Neural progenitor cell (in vitro differentiated cells): ENCODE results near the gene TMEM39B. TPM values are rescaled to one million over a fixed set of nuclear protein-coding genes. Genes with fewer than 3 reads are reported as not detected.

Experiments
- DNase-seq: peaks from one replicate; pipeline ENCODE4 v3.0.0-alpha.2; 2016; ENCODE audit warnings: low spot score
- H2AFZ ChIP-seq: fragments of 200-600 bp; sonication (generic); replicated peaks from 2 replicates; pipeline ENCODE4 v1.6.1; 2016; ENCODE audit warnings: antibody characterized with exemption
- H3F3A ChIP-seq: fragments of 200-600 bp; sonication (generic); 2 replicates; pipeline ENCODE4 v1.6.1; 2016; ENCODE audit warnings: antibody characterized with exemption, low read depth
- H3K27ac ChIP-seq: fragments of 200-600 bp; sonication (generic); 2 replicates; pipeline ENCODE4 v1.5.1; 2016; ENCODE audit warnings: mild to moderate bottlenecking
- H3K27me3 ChIP-seq: fragments of 200-600 bp; sonication (generic); 2 replicates; pipeline ENCODE4 v1.6.1; 2016; ENCODE audit warnings: mild to moderate bottlenecking, moderate library complexity
- H3K36me3 ChIP-seq: fragments of 200-600 bp; sonication (generic); 2 replicates; pipeline ENCODE4 v1.5.1; 2016
- H3K4me1 ChIP-seq: fragments of 200-600 bp; sonication (generic); 2 replicates; pipeline ENCODE4 v1.6.1; 2016; ENCODE audit warnings: mixed run types
- H3K4me2 ChIP-seq: fragments of 200-600 bp; sonication (generic); 2 replicates; pipeline ENCODE4 v1.6.1; 2016
- H3K4me3 ChIP-seq: fragments of 200-600 bp; sonication (generic); 2 replicates; pipeline ENCODE4 v1.5.1; 2016
- H3K79me2 ChIP-seq: fragments of 200-600 bp; sonication (generic); 2 replicates; pipeline ENCODE4 v1.6.1; 2016; ENCODE audit warnings: low read depth
- H3K9ac ChIP-seq: fragments of 200-600 bp; sonication (generic); 2 replicates; pipeline ENCODE4 v1.6.1; 2016
- H3K9me3 ChIP-seq: fragments of 200-600 bp; sonication (generic); 2 replicates; pipeline ENCODE4 v1.5.1; 2016; ENCODE audit warnings: low read depth
- H4K20me1 ChIP-seq: fragments of 200-600 bp; sonication (generic); 2 replicates; pipeline ENCODE4 v1.6.1; 2016; ENCODE audit warnings: low read depth
- H3K27ac Mint-ChIP-seq: 3 replicates; pipeline ENCODE4 v1.8.0; 2021; ENCODE audit warnings: mixed read lengths
- H3K27me3 Mint-ChIP-seq: 2 replicates; pipeline ENCODE4 v1.8.0; 2022; ENCODE audit warnings: low read depth, mild to moderate bottlenecking, inconsistent platforms, moderate library complexity, mixed read lengths; ENCODE audit not compliant: insufficient read depth
- H3K36me3 Mint-ChIP-seq: 3 replicates; pipeline ENCODE4 v1.8.0; 2021; ENCODE audit warnings: mixed read lengths
- H3K4me1 Mint-ChIP-seq: 3 replicates; pipeline ENCODE4 v1.8.0; 2021; ENCODE audit warnings: mixed read lengths
- H3K4me3 Mint-ChIP-seq: 3 replicates; pipeline ENCODE4 v1.8.0; 2021; ENCODE audit warnings: mild to moderate bottlenecking, moderate library complexity, mixed read lengths
- H3K9me3 Mint-ChIP-seq: 3 replicates; pipeline ENCODE4 v1.8.0; 2020; ENCODE audit warnings: mixed read lengths
- CTCF ChIP-seq: fragments of 200-600 bp; sonication (generic); IDR thresholded peaks from 2 replicates; pipeline ENCODE4 v1.5.1; 2017; ENCODE audit warnings: antibody characterized with exemption, mild to moderate bottlenecking
- EZH2 ChIP-seq: fragments of 200-600 bp; sonication (generic); IDR thresholded peaks from 2 replicates; pipeline ENCODE4 v1.6.1; 2017; ENCODE audit warnings: antibody characterized with exemption, mild to moderate bottlenecking, moderate library complexity
- EZH2phosphoT487 ChIP-seq: fragments of 200-600 bp; sonication (generic); IDR thresholded peaks from 2 replicates; pipeline ENCODE4 v1.6.1; 2017; ENCODE audit warnings: antibody characterized with exemption
- total RNA-seq: library from RNA; depleted of rRNA; stranded (reverse); fragments of >200 nt; gene quantifications from 2 replicates; pipeline ENCODE4 v1.2.3, GENCODE V29; 2015; ENCODE audit warnings: low replicate concordance

TMEM39B gene
- total RNA-seq, 1 donor from 2014 or later = 2.3 TPM

GRCh38 chr1:32048440-32048839, 24.3 kb upstream of the TMEM39B start:
- Histone ChIP-seq H3K27ac (no peak overlapping the region), H2AFZ (no peak overlapping the region), H3K4me1 (no peaks in the 10 kb centered on the region), H4K20me1 (peaks cover 30% of the 10 kb centered on the region), H3K27me3 (no peaks in the 10 kb centered on the region), H3K9me3 (no peaks in the 10 kb centered on the region), H3K4me2 (no peak overlapping the region), H3K36me3 (peaks cover 17% of the 10 kb centered on the region), H3K4me3 (no peak overlapping the region), H3K9ac (no peak overlapping the region), H3F3A (peaks cover 11% of the 10 kb centered on the region), H3K79me2 (peaks cover 5% of the 10 kb centered on the region)
- no peaks in the 10 kb centered on the region for H3K4me1 Mint-ChIP-seq
- H3K36me3 Mint-ChIP-seq = peaks cover 35% of the 10 kb centered on the region
- no peaks in the 10 kb centered on the region for H3K9me3 Mint-ChIP-seq
- no peak for DNase-seq
- no peak overlapping the region for H3K4me3 Mint-ChIP-seq
- no peak overlapping the region for H3K27ac Mint-ChIP-seq
- no peak for TF ChIP-seq EZH2phosphoT487
- TF ChIP-seq CTCF = no peak
- no peak for TF ChIP-seq EZH2
- peaks cover 2% of the 10 kb centered on the region for H3K27me3 Mint-ChIP-seq

DNA sequence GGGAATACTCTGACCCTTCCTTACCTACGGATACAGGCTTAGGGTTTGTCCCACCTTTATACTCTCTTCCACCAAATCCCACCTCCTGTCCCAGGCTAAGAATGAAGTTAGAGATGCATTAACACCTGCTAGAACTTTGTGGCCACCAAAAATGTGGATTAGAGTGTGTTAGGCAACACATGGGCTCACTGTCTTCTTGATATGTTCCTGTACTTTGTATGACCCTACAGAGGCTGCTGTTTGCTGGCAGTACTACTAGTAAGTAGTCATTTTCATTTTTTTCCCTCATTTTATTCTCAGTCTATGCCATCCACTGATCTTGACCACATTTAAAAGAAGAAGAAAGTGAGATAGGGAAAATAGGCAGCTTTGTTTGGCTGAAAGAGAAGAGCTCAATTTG, 21.0 kb upstream of the TMEM39B start:
- Histone ChIP-seq H3K9me3 (no peaks in the 10 kb centered on the region), H3K36me3 (peaks cover 11% of the 10 kb centered on the region), H2AFZ (no peak overlapping the region), H3K27me3 (no peaks in the 10 kb centered on the region), H3K27ac (no peak overlapping the region), H3K4me2 (no peak overlapping the region), H3F3A (peaks cover 24% of the 10 kb centered on the region), H3K79me2 (peaks cover 11% of the 10 kb centered on the region), H4K20me1 (peaks cover 26% of the 10 kb centered on the region), H3K4me3 (no peak overlapping the region), H3K9ac (no peak overlapping the region), H3K4me1 (no peaks in the 10 kb centered on the region)
- H3K4me1 Mint-ChIP-seq = no peaks in the 10 kb centered on the region
- peaks cover 52% of the 10 kb centered on the region for H3K36me3 Mint-ChIP-seq
- H3K27me3 Mint-ChIP-seq = no peaks in the 10 kb centered on the region
- H3K4me3 Mint-ChIP-seq = no peak overlapping the region
- TF ChIP-seq CTCF = no peak
- no peak for TF ChIP-seq EZH2
- no peak for TF ChIP-seq EZH2phosphoT487
- no peak for DNase-seq
- no peak overlapping the region for H3K27ac Mint-ChIP-seq
- no peaks in the 10 kb centered on the region for H3K9me3 Mint-ChIP-seq

- Histone ChIP-seq H3K27ac (no peak overlapping the region), H3K4me1 (no peaks in the 10 kb centered on the region), H3K36me3 (peaks cover 8% of the 10 kb centered on the region), H4K20me1 (peaks cover 17% of the 10 kb centered on the region), H3F3A (peaks cover 25% of the 10 kb centered on the region), H3K4me3 (no peak overlapping the region), H3K27me3 (no peaks in the 10 kb centered on the region), H3K79me2 (peaks cover 8% of the 10 kb centered on the region), H3K9me3 (no peaks in the 10 kb centered on the region), H3K9ac (no peak overlapping the region), H2AFZ (no peak overlapping the region), H3K4me2 (no peak overlapping the region)
- TF ChIP-seq EZH2phosphoT487 = no peak
- no peak for TF ChIP-seq EZH2
- no peak for TF ChIP-seq CTCF
- no peaks in the 10 kb centered on the region for H3K4me1 Mint-ChIP-seq
- DNase-seq = no peak
- H3K27ac Mint-ChIP-seq = no peak overlapping the region
- peaks cover 50% of the 10 kb centered on the region for H3K36me3 Mint-ChIP-seq
- no peaks in the 10 kb centered on the region for H3K9me3 Mint-ChIP-seq
- H3K4me3 Mint-ChIP-seq = no peak overlapping the region
- H3K27me3 Mint-ChIP-seq = no peaks in the 10 kb centered on the region
These were observed 19.9 kb upstream of the TMEM39B start for GRCh38 chr1:32052887-32053286.
